Stimulated activated CD8-positive, alpha-beta memory T cell treated with anti-CD3 and anti-CD28 coated beads, Interleukin-2, amount 100 ng/mL, for 48 hours (primary cell): ENCODE data around the gene PTPRA.
"Not testable (repeated sequence)": the region's sequence is repeated elsewhere in the genome, so short reads cannot be mapped to it uniquely, and the experiment has no call there.

Experiments
- DNase-seq, 2 donors: peaks; one replicate each; pipeline ENCODE4 v3.0.0-alpha.2; 2020; ENCODE audit warnings: low read depth in 2 of 2

PTPRA gene

GRCh38 chr20:2995796-2996195 is 122.5 kb downstream of the PTPRA start:
- no peak for DNase-seq

DNA sequence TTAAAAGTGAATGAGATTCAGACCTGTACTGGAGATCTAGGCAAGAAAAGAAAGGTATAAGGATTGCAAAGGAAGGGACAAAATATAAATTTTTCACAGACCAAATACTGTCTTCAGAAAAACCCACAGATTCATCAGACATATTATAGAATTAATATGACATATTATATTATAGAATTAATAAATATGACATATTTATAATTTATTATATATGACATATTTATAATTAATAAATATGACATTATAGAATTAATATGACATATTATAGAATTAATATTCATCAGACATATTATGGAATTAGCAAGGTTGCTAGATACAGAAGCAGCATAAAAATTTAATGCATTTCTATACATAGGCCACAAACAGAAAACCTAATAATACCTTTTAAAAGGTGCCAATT is 125.4 kb downstream of the PTPRA start:
- DNase-seq = no peak

GRCh38 chr20:3000852-3001523 is 127.7 kb downstream of the PTPRA start:
- no peak for DNase-seq

DNA sequence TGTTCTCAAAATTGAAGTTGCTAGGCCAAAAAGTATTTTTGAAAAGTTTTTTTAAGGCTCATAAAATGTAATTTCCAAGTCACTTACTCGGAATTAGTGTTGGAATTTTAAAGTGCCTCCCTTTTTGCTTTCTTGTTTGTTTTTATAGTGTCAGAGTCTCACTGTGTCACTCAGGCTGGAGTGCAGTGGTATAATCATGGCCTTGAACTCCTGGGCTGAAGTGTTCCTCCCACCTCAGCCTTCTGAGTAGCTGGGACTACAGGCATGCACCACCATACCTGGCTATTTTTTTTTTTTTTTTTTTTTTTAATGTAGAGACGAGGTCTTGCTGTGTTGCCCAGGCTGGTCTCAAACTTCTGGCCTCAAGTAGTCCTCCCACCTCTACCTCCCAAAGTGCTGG is 130.1 kb downstream of the PTPRA start:
- no peak for DNase-seq

GRCh38 chr20:3010985-3011723 is 137.9 kb downstream of the PTPRA start:
- no peak for DNase-seq

GRCh38 chr20:3011752-3012151 is 138.5 kb downstream of the PTPRA start:
- no peak for DNase-seq

DNA sequence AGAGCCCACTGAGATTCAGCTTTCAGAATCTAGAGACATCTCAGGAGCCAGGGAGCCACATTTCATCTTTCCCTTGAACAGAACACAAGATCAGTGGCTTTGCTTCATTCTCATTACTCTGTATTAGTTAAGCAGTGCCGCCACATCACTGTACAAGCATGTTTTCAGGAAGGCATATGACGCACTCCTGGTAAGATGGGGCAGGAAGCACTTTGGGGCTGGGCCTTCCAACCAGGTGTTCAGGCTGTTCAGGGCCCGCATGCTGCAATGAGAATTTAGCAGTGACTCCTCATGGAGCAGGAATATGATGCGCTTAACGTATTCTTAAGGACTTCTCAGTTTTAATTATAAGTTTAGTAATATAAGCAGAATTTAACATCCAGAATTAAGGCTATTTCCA is 140.5 kb downstream of the PTPRA start:
- DNase-seq = no peak

GRCh38 chr20:3014179-3014578 is 140.9 kb downstream of the PTPRA start:
- no peak for DNase-seq

- DNase-seq = no peak
Measured at GRCh38 chr20:3014662-3015061, 141.4 kb downstream of the PTPRA start.

DNA sequence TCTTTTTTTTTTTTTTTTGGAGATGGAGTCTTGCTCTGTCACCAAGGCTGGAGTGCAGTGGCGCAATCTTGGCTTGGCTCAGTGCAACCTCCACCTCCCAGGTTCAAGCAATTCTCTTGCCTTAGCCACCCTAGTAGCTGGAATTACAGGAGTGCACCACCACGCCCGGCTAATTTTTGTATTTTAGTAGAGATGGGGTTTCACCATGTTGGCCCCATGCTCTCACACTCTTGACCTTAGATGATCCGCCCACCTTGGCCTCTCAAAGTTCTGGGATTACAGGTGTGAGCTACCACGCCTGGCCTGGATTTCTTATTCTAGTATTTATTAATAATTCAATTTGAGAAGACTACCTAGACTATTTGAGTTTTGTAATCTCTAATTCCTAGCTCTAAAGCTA is 142.0 kb downstream of the PTPRA start:
- DNase-seq = not testable (repeated sequence)

- DNase-seq = no peak
Measured at GRCh38 chr20:3021327-3021726, 148.0 kb downstream of the PTPRA start.

DNA sequence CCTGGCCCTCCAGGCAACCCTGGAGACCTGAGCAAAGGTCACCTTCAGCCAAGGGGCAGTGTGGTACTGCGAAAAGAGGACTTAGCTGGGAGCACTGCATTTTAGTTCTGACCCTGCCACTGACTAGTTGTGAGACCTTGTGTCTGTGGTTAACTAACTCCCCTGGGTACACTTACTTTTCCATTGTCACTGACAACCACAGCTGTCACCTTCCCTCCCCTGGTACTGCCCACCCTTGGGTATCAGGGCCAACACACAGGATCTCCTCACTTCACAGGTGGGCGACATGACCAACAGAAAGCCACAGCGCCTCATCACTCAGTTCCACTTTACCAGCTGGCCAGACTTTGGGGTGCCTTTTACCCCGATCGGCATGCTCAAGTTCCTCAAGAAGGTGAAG is 148.5 kb downstream of the PTPRA start:
- no peak for DNase-seq

- DNase-seq = not testable (repeated sequence)
Measured at GRCh38 chr20:3022559-3023490, 149.5 kb downstream of the PTPRA start.

DNA sequence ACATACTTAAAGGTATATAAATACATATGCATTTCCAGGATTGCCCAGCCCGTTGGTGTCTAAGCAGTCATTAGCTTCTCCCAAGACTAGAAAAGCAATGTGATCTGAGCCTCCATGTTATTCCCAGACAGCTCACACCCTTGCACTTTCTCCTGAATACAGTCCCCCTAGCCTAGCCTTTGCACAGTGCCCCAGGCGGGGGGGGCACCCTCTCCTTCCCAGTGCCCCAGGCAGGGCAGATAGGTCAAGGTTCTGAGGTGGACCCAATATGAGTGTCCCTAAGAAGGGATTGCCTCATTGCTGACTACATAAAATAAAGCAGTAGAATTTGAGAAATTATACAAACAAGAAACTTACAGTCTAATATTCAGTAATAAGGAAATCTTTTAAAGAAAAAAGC is 154.7 kb downstream of the PTPRA start:
- DNase-seq = no peak

- DNase-seq = no peak
Measured at GRCh38 chr20:3031524-3032147, 158.4 kb downstream of the PTPRA start.

DNA sequence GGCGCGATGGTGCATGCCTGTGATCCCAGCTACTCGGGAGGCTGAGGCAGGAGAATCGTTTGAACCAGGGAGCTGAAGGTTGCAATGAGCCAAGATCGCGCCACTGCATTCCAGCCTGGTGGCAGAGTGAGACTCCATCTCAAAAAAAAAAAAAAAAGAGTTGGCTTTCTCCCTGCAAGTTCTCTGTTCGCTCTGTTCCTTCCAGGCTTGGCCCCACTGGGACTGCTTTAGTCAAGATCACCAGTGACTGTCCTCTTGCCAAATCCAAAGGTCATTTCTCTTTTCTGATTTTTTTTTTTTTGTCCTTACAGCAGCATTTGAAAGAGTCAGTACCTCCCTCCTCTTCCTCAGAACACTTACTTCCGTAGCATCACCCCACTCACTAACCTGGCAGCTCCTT is 159.3 kb downstream of the PTPRA start:
- DNase-seq = no peak

DNA sequence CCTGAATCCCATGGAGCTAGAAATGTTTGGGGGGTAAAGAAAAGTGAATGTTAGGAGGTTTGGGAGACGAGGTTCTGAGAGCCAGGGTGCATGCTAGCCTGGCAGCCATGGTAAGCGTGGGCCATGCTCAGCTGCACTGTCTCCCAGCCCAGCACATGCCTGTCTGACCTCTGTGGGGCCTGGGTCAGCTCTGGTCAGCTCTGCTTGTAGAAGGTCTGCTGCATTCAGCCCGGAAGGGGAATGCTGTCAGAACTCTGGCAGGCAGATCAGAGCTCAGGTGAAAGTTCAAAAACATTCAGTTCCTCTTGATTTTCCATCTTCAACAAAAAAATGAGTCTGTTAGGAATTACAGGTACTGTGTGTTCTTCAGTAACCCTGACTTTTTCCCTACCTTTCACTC is 164.4 kb downstream of the PTPRA start:
- DNase-seq = no peak

DNA sequence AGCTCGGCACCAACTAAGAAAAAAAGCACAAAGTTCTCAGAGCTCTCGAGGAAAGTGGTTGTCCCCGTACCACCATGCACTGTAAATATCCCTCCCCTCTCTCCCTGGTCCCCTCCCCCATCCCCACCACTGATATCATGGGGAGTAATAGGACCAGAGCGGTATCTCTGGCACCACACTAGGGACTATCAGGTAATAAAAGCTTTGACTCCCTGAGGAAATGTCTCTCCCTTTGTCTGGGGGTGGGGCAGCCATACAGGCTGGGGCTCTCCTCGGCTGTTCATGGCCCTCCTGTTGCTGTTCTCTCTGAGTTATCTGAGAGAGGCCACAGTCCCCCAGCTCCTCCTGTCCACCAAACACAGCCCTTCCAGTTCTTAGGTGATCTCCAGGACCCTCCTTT is 165.2 kb downstream of the PTPRA start:
- DNase-seq = no peak

- DNase-seq = no peak
Measured at GRCh38 chr20:3039426-3039825, 166.1 kb downstream of the PTPRA start.

DNA sequence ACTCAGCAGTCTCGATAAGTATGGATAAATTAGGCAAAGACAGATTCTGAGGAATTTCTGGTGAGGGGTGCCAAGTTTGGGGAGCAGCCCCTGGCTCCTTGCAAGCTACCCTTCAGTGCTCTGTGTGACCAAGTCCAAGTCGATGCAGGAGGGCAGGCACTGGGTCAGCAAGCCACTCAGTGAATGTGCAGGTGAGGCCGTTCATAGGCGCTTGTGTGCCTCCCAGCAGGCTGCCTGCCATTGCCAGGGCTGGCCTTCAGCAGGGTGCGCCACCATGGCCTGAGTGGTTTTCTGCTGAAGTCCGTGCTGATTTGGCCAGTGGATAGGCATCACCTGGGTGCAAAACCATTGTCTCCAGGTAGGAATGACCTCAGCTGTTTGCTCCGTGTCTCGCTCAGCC is 166.8 kb downstream of the PTPRA start:
- no peak for DNase-seq

GRCh38 chr20:3041854-3042409 is 168.7 kb downstream of the PTPRA start:
- no peak for DNase-seq

- no peak for DNase-seq
Measured at GRCh38 chr20:3042625-3043024, 169.3 kb downstream of the PTPRA start.
